ENCODE measurements around the gene UBAP1. TPM values are rescaled to one million over a fixed set of nuclear protein-coding genes. Genes with fewer than 3 reads are reported as not detected.
"Not testable (repeated sequence)": the region's sequence is repeated elsewhere in the genome, so short reads cannot be mapped to it uniquely, and the experiment has no call there.

UBAP1 gene
- polyA plus RNA-seq, 1 experiment, result 56.7 TPM

DNA sequence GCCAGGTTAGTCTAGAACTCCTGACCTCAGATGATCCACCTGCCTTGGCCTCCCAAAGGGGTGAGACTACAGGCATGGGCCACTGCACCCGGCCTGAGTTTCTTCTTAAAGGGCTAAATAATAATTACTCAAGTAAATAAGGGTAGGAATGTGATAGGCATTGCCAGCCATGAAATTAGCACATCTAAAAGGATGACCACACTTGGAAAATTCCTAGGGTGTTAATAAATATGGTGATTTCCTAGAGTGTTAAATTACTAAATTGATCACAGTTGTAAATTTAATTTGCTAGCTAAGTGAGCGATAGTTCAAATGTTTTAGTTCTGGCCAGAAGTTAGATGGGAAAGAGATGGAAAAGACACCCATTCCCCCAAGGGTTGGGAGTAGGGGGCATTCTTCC lies 53.4 kb downstream of the UBAP1 start:
- no peak overlapping the region for H3K27ac ChIP-seq (ENCODE audit: low read depth, low read length)
- ChIA-PET POLR2A (no interaction called here), CTCF (interaction anchor here (0.5 kb wide), 1 partner anchor 131 kb away, joined by 3 read pairs; no protein-coding TSS in a partner anchor)
- TF ChIP-seq CTCF (IDR thresholded peaks at IDR 0.05; ENCODE audit: low read depth, low read length), result no peak
- no peak overlapping the region for H3K4me3 ChIP-seq (ENCODE audit: low read depth, low read length)
- no peak for DNase-seq (ENCODE audit: low read depth, low spot score)
- H3K27me3 ChIP-seq (ENCODE audit: control insufficient read depth, insufficient read depth, low read length), result no peaks in the 10 kb centered on the region
- H3K9me3 ChIP-seq (ENCODE audit: control insufficient read depth, insufficient read depth, low read length), result no peaks in the 10 kb centered on the region

DNA sequence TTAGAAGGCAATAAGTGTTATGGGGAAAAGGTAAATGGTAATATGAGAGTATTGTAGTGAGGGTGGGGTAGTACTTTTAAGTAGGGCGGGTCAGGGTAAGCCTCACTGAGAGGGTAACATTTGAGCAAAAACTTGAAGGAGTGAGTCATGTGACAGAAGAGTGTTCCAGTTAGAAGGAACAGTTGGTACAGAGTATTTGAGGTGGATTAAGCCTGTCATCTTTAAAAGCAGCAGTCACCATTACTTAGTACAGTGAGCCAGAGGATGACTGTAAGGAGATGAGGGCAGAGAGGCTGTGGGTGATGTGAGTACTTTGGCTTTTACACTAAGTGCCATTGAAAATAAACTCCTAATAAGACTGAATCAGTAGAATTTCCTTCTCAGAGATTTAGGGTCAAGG lies 54.8 kb downstream of the UBAP1 start:
- Histone ChIP-seq H3K27ac (ENCODE audit: low read depth, low read length) (no peak overlapping the region), H3K27me3 (ENCODE audit: control insufficient read depth, insufficient read depth, low read length) (no peaks in the 10 kb centered on the region), H3K9me3 (ENCODE audit: control insufficient read depth, insufficient read depth, low read length) (no peaks in the 10 kb centered on the region), H3K4me3 (ENCODE audit: low read depth, low read length) (no peak overlapping the region)
- ChIA-PET CTCF (interaction anchor here (0.7 kb wide), 1 partner anchor 19 kb away, joined by 6 read pairs; no protein-coding TSS in a partner anchor), POLR2A (no interaction called here)
- DNase-seq (ENCODE audit: low read depth, low spot score), result no peak
- no peak for TF ChIP-seq CTCF (IDR thresholded peaks at IDR 0.05; ENCODE audit: low read depth, low read length)

DNA sequence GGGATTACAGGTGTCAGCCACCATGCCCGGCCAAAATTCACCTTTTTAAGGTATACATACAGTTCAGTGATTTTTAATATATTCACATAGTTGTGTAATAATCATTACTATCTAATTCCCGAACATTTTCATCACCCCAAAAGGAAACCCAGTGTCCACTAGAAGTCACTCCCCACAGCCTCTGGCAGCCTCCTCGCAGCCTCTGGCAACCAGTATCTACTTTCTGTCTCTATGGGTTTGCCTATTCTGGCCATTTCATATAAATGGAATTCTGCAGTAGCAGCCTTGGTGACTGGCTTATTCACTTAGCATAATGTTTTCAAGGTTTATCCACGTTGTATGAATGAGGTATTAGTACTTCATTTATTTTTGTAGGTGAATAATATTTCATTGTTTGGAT lies 59.0 kb downstream of the UBAP1 start:
- ChIA-PET CTCF (no interaction called here), POLR2A (no interaction called here)
- TF ChIP-seq CTCF (IDR thresholded peaks at IDR 0.05; ENCODE audit: low read depth, low read length), result no peak
- DNase-seq (ENCODE audit: low read depth, low spot score), result no peak
- no peak overlapping the region for H3K4me3 ChIP-seq (ENCODE audit: low read depth, low read length)
- no peaks in the 10 kb centered on the region for H3K9me3 ChIP-seq (ENCODE audit: control insufficient read depth, insufficient read depth, low read length)
- no peak overlapping the region for H3K27ac ChIP-seq (ENCODE audit: low read depth, low read length)
- no peaks in the 10 kb centered on the region for H3K27me3 ChIP-seq (ENCODE audit: control insufficient read depth, insufficient read depth, low read length)

- CTCF ChIA-PET, result interaction anchor here (0.5 to 2.2 kb wide), 2 partner anchors 13 to 231 kb away, joined by 3 to 20 read pairs; no protein-coding TSS in a partner anchor
- POLR2A ChIA-PET, result no interaction called here
- TF ChIP-seq CTCF (IDR thresholded peaks at IDR 0.05; ENCODE audit: low read depth, low read length), result no peak
These were observed 61.2 kb downstream of the UBAP1 start for GRCh38 chr9:34240006-34240405.

DNA sequence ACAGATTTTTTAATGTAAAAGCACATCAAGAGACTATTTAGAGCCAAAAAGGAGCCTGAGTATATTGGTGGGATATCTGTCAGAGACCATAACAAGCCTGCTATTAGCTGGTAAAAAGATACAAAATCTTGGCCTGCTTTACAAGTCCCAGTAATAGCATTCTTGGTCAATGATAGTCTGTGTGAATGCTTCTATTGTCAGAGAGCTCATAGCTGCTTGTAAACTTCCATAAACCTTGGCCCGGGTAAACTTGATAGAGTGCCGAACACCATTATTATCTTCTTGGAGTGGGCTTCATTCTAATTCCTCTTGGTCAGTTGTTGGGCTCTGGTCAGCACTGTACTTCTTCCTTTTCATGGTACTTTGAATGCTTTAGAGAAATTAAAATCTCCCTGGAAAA lies 64.0 kb downstream of the UBAP1 start:
- TF ChIP-seq CTCF (IDR thresholded peaks at IDR 0.05; ENCODE audit: low read depth, low read length), result no peak
- ChIA-PET CTCF (interaction anchor here (0.6 to 1.9 kb wide), 2 partner anchors 11 to 54 kb away, joined by 5 to 16 read pairs; no protein-coding TSS in a partner anchor), POLR2A (no interaction called here)
- H3K27me3 ChIP-seq (ENCODE audit: control insufficient read depth, insufficient read depth, low read length), result no peaks in the 10 kb centered on the region
- H3K4me3 ChIP-seq (ENCODE audit: low read depth, low read length), result no peak overlapping the region
- H3K27ac ChIP-seq (ENCODE audit: low read depth, low read length), result no peak overlapping the region
- no peak for DNase-seq (ENCODE audit: low read depth, low spot score)
- no peaks in the 10 kb centered on the region for H3K9me3 ChIP-seq (ENCODE audit: control insufficient read depth, insufficient read depth, low read length)

More at GRCh38 chr9:34240006-34240405, 61.2 kb downstream of the UBAP1 start:
- no peak for DNase-seq (ENCODE audit: low read depth, low spot score)
- H3K27me3 ChIP-seq (ENCODE audit: control insufficient read depth, insufficient read depth, low read length), result no peaks in the 10 kb centered on the region
- H3K9me3 ChIP-seq (ENCODE audit: control insufficient read depth, insufficient read depth, low read length), result no peaks in the 10 kb centered on the region
- no peak overlapping the region for H3K4me3 ChIP-seq (ENCODE audit: low read depth, low read length)
- H3K27ac ChIP-seq (ENCODE audit: low read depth, low read length), result no peak overlapping the region

DNA sequence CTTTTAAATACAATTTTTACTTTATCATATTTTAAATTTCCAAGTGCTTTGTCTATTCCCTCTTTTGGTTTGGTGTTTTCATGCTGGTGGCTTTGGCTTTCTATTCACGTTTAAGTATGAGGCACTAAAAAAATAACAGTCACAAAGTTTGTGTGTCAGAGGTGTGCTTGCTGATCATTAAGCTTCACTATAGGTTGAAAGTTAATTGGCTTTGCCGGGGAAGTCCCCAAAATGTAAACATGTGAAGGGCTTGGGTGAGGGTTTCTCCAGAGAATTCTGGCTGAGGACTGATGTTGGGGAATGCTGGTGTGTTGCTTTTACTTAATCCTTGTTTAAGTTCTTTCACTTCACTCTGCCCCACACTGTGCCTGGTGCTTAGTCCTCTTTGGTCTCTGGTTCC lies 66.4 kb downstream of the UBAP1 start:
- CTCF ChIA-PET; H3K27ac ChIP-seq (ENCODE audit: low read depth, low read length); DNase-seq (ENCODE audit: low read depth, low spot score); H3K27me3 ChIP-seq (ENCODE audit: control insufficient read depth, insufficient read depth, low read length); H3K4me3 ChIP-seq (ENCODE audit: low read depth, low read length); H3K9me3 ChIP-seq (ENCODE audit: control insufficient read depth, insufficient read depth, low read length); POLR2A ChIA-PET: not testable (repeated sequence)
